ENCODE data around the gene ADH4. TPM values are rescaled to one million over a fixed set of nuclear protein-coding genes. Genes with fewer than 3 reads are reported as not detected.

The ADH4 gene
- total and polyA plus RNA-seq, 2 of the 4 experiments (the other 2 are of a cell fraction) = not detected

- POLR2A ChIA-PET (ENCODE audit: unreplicated experiment) = no interaction called here
- Histone ChIP-seq H4K8ac (ENCODE audit: low read depth in 2 of 2, low read length in 2 of 2) (no peak overlapping the region), H3K36me3 (ENCODE audit: control insufficient read depth, insufficient read depth, low read length) (no peaks in the 10 kb centered on the region), H3K27ac (ENCODE audit: insufficient read depth, low read length) (no peak overlapping the region), H3K79me1 (ENCODE audit: low read depth in 1 of 2, low read length in 2 of 2) (no peaks in the 10 kb centered on the region), H2BK15ac (ENCODE audit: low read depth, low read length) (no peak overlapping the region), H3K56ac (ENCODE audit: extremely low read depth, insufficient read depth, low read length) (no peak overlapping the region), H2AK9ac (replicated peaks; ENCODE audit: low read depth, low read length, poor library complexity) (no peak overlapping the region), H4K20me1 (ENCODE audit: insufficient read depth, low read length) (no peaks in the 10 kb centered on the region), H3K4ac (ENCODE audit: low read depth, low read length) (no peak overlapping the region), H3K23ac (ENCODE audit: low read depth, low read length) (no peak overlapping the region), H2BK120ac (ENCODE audit: low read depth, low read length) (no peak overlapping the region), H2BK5ac (ENCODE audit: low read depth, low read length, poor library complexity, severe bottlenecking) (no peak overlapping the region), H3K14ac (replicated peaks; ENCODE audit: low read depth, low read length) (no peak overlapping the region), H3K9ac (ENCODE audit: low read depth, low read length) (no peak overlapping the region), H3K27me3 (ENCODE audit: control insufficient read depth, insufficient read depth, low read length) (no peaks in the 10 kb centered on the region), H3K9me3 (ENCODE audit: control insufficient read depth, insufficient read depth, low read length) (no peaks in the 10 kb centered on the region), H3K4me1 (ENCODE audit: control insufficient read depth, insufficient read depth, low read length) (peaks cover 9% of the 10 kb centered on the region), H4K91ac (ENCODE audit: insufficient read depth, low read depth, low read length) (no peak overlapping the region), H3K18ac (ENCODE audit: low read depth, low read length) (no peak overlapping the region), H3K4me2 (ENCODE audit: low read depth, low read length) (no peak overlapping the region), H2AFZ (replicated peaks; ENCODE audit: low read length, poor library complexity) (no peak overlapping the region), H3K4me3 (ENCODE audit: insufficient read depth, low read depth, low read length) (no peak overlapping the region), H2AK5ac (ENCODE audit: low read depth, low read length) (no peak overlapping the region), H3K9me1 (ENCODE audit: insufficient read depth, low read length) (0 out of 2 replicates have a peak, but pooled peaks cover 2% of the 10 kb centered on the region), H4K5ac (ENCODE audit: low read depth, low read length) (no peak overlapping the region), H2BK20ac (ENCODE audit: low read depth, low read length) (no peak overlapping the region)
- 100% methylated on average over 1 of the region's 2 CpGs; no CpG with 5 or more reads in 1 of the 2 experiments for WGBS, 2 experiments (ENCODE audit: extremely low coverage in 2 of 2, insufficient read length in 1 of 2)
- no TSS peak for BruUV-seq (replicated peaks)
- DNase-seq = no peak
- dilution Hi-C loops (cut with HindIII; ENCODE audit: low sequenced_read_pairs, unreplicated experiment) (no loop called here), in situ Hi-C loops (cut with MboI; ENCODE audit: low sequenced_read_pairs) (no loop called here), intact Hi-C loops (cut with micrococcal nuclease) (no loop called here)
- CTCF ChIA-PET = interaction anchor here (0.8 kb wide), 1 partner anchor 10 kb away, joined by 3 read pairs; no protein-coding TSS in a partner anchor
- ATAC-seq (ENCODE audit: low read depth) = no peak
- TF ChIP-seq MAZ (IDR thresholded peaks at IDR 0.05; ENCODE audit: borderline replicate concordance, low read depth, low read length) (no peak), NFE2L2 (IDR thresholded peaks at IDR 0.05; ENCODE audit: low read depth, low read length) (no peak), MAFK (IDR thresholded peaks at IDR 0.05; ENCODE audit: low read depth, low read length) (no peak), ELK1 (IDR thresholded peaks at IDR 0.05; ENCODE audit: borderline replicate concordance, low read depth, low read length) (no peak), RCOR1 (IDR thresholded peaks at IDR 0.05; ENCODE audit: insufficient replicate concordance, low read length) (no peak), RFX5 (IDR thresholded peaks at IDR 0.05; ENCODE audit: low read depth, low read length) (no peak), MXI1 (IDR thresholded peaks at IDR 0.05; ENCODE audit: borderline replicate concordance, low read depth, low read length) (no peak), RAD21 (IDR thresholded peaks at IDR 0.05; ENCODE audit: low read length) (no peak), CTCF (conservative IDR thresholded peaks at IDR 0.05; ENCODE audit: low read depth, low read length) (no peak), CHD1 (IDR thresholded peaks at IDR 0.05; ENCODE audit: low read depth, low read length) (no peak), CEBPB (IDR thresholded peaks at IDR 0.05; ENCODE audit: low read depth, low read length) (no peak), POLR2A (IDR thresholded peaks at IDR 0.05; ENCODE audit: low read depth, low read length) (no peak), USF2 (IDR thresholded peaks at IDR 0.05; ENCODE audit: low read depth, low read length) (no peak), SMC3 (IDR thresholded peaks at IDR 0.05; ENCODE audit: low read depth, low read length) (no peak), FOS (IDR thresholded peaks at IDR 0.05; ENCODE audit: low read depth, low read length) (no peak)
Observed at GRCh38 chr4:99102634-99103033, 41.5 kb downstream of the ADH4 start.

All from IMR-90 (cell line).